Measurements from ENCODE around the gene FTO.

The FTO gene

DNA sequence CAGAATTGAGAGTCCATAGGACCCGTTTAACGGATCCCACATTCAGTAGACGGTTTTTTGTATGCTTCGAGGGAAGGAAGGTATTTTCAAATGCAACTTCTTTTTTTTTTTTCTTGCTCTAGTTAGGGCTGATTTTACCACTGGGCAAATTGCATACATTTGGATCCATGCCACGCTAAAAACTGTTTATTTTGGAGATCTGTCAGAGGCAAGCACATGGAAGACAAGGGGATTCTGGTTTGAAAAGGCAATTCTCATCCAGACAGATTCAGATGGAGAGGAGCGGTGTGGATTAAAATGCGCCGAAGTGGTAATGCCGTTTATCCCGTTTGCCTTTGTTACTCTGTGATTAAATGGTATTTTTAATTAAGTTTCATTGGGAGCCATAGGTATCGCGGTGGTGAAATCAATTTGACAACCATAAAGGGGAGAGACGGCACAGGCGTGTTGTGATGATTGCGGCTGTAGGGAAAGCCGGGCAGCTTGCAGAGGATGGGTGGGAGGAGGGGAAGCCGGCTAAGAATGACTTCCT lies 412.2 kb downstream of the FTO start:
- H3K36me3 ChIP-seq (ENCODE audit: control insufficient read depth in 2 of 2, insufficient read depth in 2 of 2, low read length in 2 of 2) = peaks cover 0 to 3% of the 10 kb centered on the region in 2 donors
- no peaks in the 10 kb centered on the region for H3K4me1 ChIP-seq (ENCODE audit: control insufficient read depth in 2 of 2, insufficient read depth in 2 of 2, low read length in 2 of 2)
- H3K9ac ChIP-seq (ENCODE audit: low read depth in 1 of 2, low read length in 2 of 2) = no peak overlapping the region
- no peaks in the 10 kb centered on the region for H3K9me3 ChIP-seq (ENCODE audit: control insufficient read depth in 2 of 2, low read length in 2 of 2)
- no peak overlapping the region for H3K4me3 ChIP-seq (ENCODE audit: low read length in 2 of 2)
- H3K27me3 ChIP-seq (ENCODE audit: control insufficient read depth in 2 of 2, insufficient read depth in 2 of 2, low read length in 2 of 2) = no peaks in the 10 kb centered on the region
- H3K27ac ChIP-seq (ENCODE audit: low read depth in 2 of 2, low read length in 2 of 2) = no peak overlapping the region

DNA sequence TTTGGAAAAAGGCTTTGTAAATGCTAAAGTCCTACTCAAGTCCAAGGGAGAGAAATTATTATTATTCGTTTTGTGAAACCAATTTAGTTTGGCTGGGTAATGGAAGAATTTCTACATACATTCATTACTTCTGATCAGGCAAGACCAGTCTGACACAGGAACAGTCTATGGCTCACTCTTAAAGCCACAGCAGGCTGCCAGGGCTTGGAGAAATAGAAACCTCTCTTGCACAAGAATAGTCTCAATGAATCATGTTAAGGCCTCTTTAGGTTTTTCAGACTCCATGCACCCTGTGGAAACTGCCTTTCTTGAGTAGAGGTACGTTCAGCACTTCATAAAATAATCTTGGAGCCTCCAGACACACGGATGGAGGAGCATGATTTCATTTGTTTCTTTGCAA lies 414.9 kb downstream of the FTO start:
- Histone ChIP-seq H3K27ac (ENCODE audit: low read depth in 2 of 2, low read length in 2 of 2) (no peak overlapping the region), H3K27me3 (ENCODE audit: control insufficient read depth in 2 of 2, insufficient read depth in 2 of 2, low read length in 2 of 2) (no peaks in the 10 kb centered on the region), H3K4me3 (ENCODE audit: low read length in 2 of 2) (no peak overlapping the region), H3K9ac (ENCODE audit: low read depth in 1 of 2, low read length in 2 of 2) (no peak overlapping the region), H3K9me3 (ENCODE audit: control insufficient read depth in 2 of 2, low read length in 2 of 2) (no peaks in the 10 kb centered on the region), H3K36me3 (ENCODE audit: control insufficient read depth in 2 of 2, insufficient read depth in 2 of 2, low read length in 2 of 2) (peaks cover 0 to 3% of the 10 kb centered on the region in 2 donors), H3K4me1 (ENCODE audit: control insufficient read depth in 2 of 2, insufficient read depth in 2 of 2, low read length in 2 of 2) (no peaks in the 10 kb centered on the region)

GRCh38 chr16:54120846-54121480 lies 417.0 kb downstream of the FTO start:
- no peak overlapping the region for H3K9ac ChIP-seq (ENCODE audit: low read depth in 1 of 2, low read length in 2 of 2)
- no peak overlapping the region for H3K27ac ChIP-seq (ENCODE audit: low read depth in 2 of 2, low read length in 2 of 2)
- no peaks in the 10 kb centered on the region for H3K36me3 ChIP-seq (ENCODE audit: control insufficient read depth in 2 of 2, insufficient read depth in 2 of 2, low read length in 2 of 2)
- no peaks in the 10 kb centered on the region for H3K4me1 ChIP-seq (ENCODE audit: control insufficient read depth in 2 of 2, insufficient read depth in 2 of 2, low read length in 2 of 2)
- H3K9me3 ChIP-seq (ENCODE audit: control insufficient read depth in 2 of 2, low read length in 2 of 2) = no peaks in the 10 kb centered on the region
- no peak overlapping the region for H3K4me3 ChIP-seq (ENCODE audit: low read length in 2 of 2)
- no peaks in the 10 kb centered on the region for H3K27me3 ChIP-seq (ENCODE audit: control insufficient read depth in 2 of 2, insufficient read depth in 2 of 2, low read length in 2 of 2)

GRCh38 chr16:54121539-54122295 lies 417.8 kb downstream of the FTO start:
- Histone ChIP-seq H3K4me1 (ENCODE audit: control insufficient read depth in 2 of 2, insufficient read depth in 2 of 2, low read length in 2 of 2) (no peaks in the 10 kb centered on the region), H3K27ac (ENCODE audit: low read depth in 2 of 2, low read length in 2 of 2) (no peak overlapping the region), H3K4me3 (ENCODE audit: low read length in 2 of 2) (no peak overlapping the region), H3K9me3 (ENCODE audit: control insufficient read depth in 2 of 2, low read length in 2 of 2) (no peaks in the 10 kb centered on the region), H3K9ac (ENCODE audit: low read depth in 1 of 2, low read length in 2 of 2) (no peak overlapping the region), H3K27me3 (ENCODE audit: control insufficient read depth in 2 of 2, insufficient read depth in 2 of 2, low read length in 2 of 2) (no peaks in the 10 kb centered on the region), H3K36me3 (ENCODE audit: control insufficient read depth in 2 of 2, insufficient read depth in 2 of 2, low read length in 2 of 2) (no peaks in the 10 kb centered on the region)

DNA sequence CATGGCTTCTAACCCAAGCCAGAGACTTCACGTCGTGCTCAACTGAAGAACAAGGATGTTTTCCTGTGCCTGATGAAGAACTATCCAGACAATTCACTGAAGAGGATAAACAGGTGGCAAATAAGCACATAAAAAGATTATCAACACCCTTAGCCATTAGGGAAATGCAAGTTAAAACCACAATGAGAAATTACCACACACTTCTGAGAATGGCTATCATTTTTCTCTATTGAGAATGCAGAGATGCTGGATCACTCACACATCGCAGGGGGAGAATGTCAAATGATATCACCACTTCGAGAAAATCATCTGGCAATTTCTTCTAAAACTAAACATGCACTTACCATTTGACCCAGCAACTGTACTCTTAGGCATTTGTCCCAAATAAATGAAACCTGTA lies 419.8 kb downstream of the FTO start:
- H3K27me3 ChIP-seq (ENCODE audit: control insufficient read depth in 2 of 2, insufficient read depth in 2 of 2, low read length in 2 of 2) = no peaks in the 10 kb centered on the region
- H3K9ac ChIP-seq (ENCODE audit: low read depth in 1 of 2, low read length in 2 of 2) = no peak overlapping the region
- H3K9me3 ChIP-seq (ENCODE audit: control insufficient read depth in 2 of 2, low read length in 2 of 2) = no peaks in the 10 kb centered on the region
- H3K4me3 ChIP-seq (ENCODE audit: low read length in 2 of 2) = no peak overlapping the region
- H3K36me3 ChIP-seq (ENCODE audit: control insufficient read depth in 2 of 2, insufficient read depth in 2 of 2, low read length in 2 of 2) = no peaks in the 10 kb centered on the region
- H3K4me1 ChIP-seq (ENCODE audit: control insufficient read depth in 2 of 2, insufficient read depth in 2 of 2, low read length in 2 of 2) = no peaks in the 10 kb centered on the region
- H3K27ac ChIP-seq (ENCODE audit: low read depth in 2 of 2, low read length in 2 of 2) = no peak overlapping the region

- Histone ChIP-seq H3K9ac (ENCODE audit: low read depth in 1 of 2, low read length in 2 of 2) (no peak overlapping the region), H3K4me1 (ENCODE audit: control insufficient read depth in 2 of 2, insufficient read depth in 2 of 2, low read length in 2 of 2) (no peaks in the 10 kb centered on the region), H3K27me3 (ENCODE audit: control insufficient read depth in 2 of 2, insufficient read depth in 2 of 2, low read length in 2 of 2) (no peaks in the 10 kb centered on the region), H3K4me3 (ENCODE audit: low read length in 2 of 2) (no peak overlapping the region), H3K36me3 (ENCODE audit: control insufficient read depth in 2 of 2, insufficient read depth in 2 of 2, low read length in 2 of 2) (no peaks in the 10 kb centered on the region), H3K27ac (ENCODE audit: low read depth in 2 of 2, low read length in 2 of 2) (no peak overlapping the region), H3K9me3 (ENCODE audit: control insufficient read depth in 2 of 2, low read length in 2 of 2) (no peaks in the 10 kb centered on the region)
Measured at GRCh38 chr16:54125751-54126655, 422.0 kb downstream of the FTO start.

DNA sequence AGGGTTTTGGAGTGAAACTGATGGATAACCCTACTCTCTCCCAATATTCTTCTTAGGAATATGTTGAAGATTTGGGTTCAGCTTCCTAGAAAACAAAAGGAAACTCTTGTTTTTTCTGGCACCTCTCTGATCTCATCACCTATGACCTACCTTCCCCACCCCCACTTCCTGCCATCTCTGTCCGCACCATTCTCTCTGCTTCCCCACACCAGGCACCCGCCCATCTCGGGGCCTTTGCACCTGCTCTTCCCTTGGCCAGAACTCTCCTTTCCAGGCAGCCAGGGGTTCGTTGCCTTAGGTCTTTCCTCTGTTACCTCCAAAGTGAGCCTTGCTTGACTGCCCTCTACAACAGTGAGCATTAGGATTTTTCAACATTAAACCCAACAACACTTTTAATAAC lies 423.0 kb downstream of the FTO start:
- Histone ChIP-seq H3K4me3 (ENCODE audit: low read length in 2 of 2) (no peak overlapping the region), H3K9me3 (ENCODE audit: control insufficient read depth in 2 of 2, low read length in 2 of 2) (no peaks in the 10 kb centered on the region), H3K36me3 (ENCODE audit: control insufficient read depth in 2 of 2, insufficient read depth in 2 of 2, low read length in 2 of 2) (no peaks in the 10 kb centered on the region), H3K27ac (ENCODE audit: low read depth in 2 of 2, low read length in 2 of 2) (no peak overlapping the region), H3K4me1 (ENCODE audit: control insufficient read depth in 2 of 2, insufficient read depth in 2 of 2, low read length in 2 of 2) (no peaks in the 10 kb centered on the region), H3K9ac (ENCODE audit: low read depth in 1 of 2, low read length in 2 of 2) (no peak overlapping the region), H3K27me3 (ENCODE audit: control insufficient read depth in 2 of 2, insufficient read depth in 2 of 2, low read length in 2 of 2) (no peaks in the 10 kb centered on the region)

GRCh38 chr16:54128629-54129234 lies 424.8 kb downstream of the FTO start:
- Histone ChIP-seq H3K27ac (ENCODE audit: low read depth in 2 of 2, low read length in 2 of 2) (no peak overlapping the region), H3K36me3 (ENCODE audit: control insufficient read depth in 2 of 2, insufficient read depth in 2 of 2, low read length in 2 of 2) (no peaks in the 10 kb centered on the region), H3K27me3 (ENCODE audit: control insufficient read depth in 2 of 2, insufficient read depth in 2 of 2, low read length in 2 of 2) (no peaks in the 10 kb centered on the region)

DNA sequence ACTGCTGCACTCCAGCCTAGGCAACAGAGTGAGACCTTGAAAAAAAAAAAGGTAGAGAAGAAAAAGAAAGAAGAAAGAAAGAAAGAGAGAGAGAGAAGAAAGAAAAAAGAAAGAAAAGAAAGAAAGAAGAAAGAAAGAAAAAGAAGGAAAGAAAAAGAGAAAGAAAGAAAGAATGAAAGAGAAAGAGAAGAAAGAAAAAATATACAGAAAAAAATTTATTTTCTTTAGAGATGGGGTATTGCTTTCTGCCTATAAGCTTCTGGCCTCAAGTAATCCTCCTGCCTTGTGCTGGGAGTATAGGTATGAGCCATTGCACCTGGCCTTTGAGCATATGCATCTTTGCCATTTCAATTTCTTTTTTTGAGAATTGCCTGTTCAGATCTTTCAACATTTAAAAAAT lies 425.9 kb downstream of the FTO start:
- no peak overlapping the region for H3K4me3 ChIP-seq (ENCODE audit: low read length in 2 of 2)
- H3K27ac ChIP-seq (ENCODE audit: low read depth in 2 of 2, low read length in 2 of 2) = no peak overlapping the region
- no peak overlapping the region for H3K9ac ChIP-seq (ENCODE audit: low read depth in 1 of 2, low read length in 2 of 2)
- no peaks in the 10 kb centered on the region for H3K27me3 ChIP-seq (ENCODE audit: control insufficient read depth in 2 of 2, insufficient read depth in 2 of 2, low read length in 2 of 2)
- H3K36me3 ChIP-seq (ENCODE audit: control insufficient read depth in 2 of 2, insufficient read depth in 2 of 2, low read length in 2 of 2) = no peaks in the 10 kb centered on the region
- H3K4me1 ChIP-seq (ENCODE audit: control insufficient read depth in 2 of 2, insufficient read depth in 2 of 2, low read length in 2 of 2) = no peaks in the 10 kb centered on the region
- no peaks in the 10 kb centered on the region for H3K9me3 ChIP-seq (ENCODE audit: control insufficient read depth in 2 of 2, low read length in 2 of 2)

More at GRCh38 chr16:54128629-54129234, 424.8 kb downstream of the FTO start:
- H3K9ac ChIP-seq (ENCODE audit: low read depth in 1 of 2, low read length in 2 of 2) = no peak overlapping the region
- H3K4me1 ChIP-seq (ENCODE audit: control insufficient read depth in 2 of 2, insufficient read depth in 2 of 2, low read length in 2 of 2) = no peaks in the 10 kb centered on the region
- H3K9me3 ChIP-seq (ENCODE audit: control insufficient read depth in 2 of 2, low read length in 2 of 2) = no peaks in the 10 kb centered on the region
- H3K4me3 ChIP-seq (ENCODE audit: low read length in 2 of 2) = no peak overlapping the region
